Measurements from ENCODE around the gene BFSP1. TPM values are rescaled to one million over a fixed set of nuclear protein-coding genes. Genes with fewer than 3 reads are reported as not detected.

The BFSP1 gene
- total RNA-seq, 2 donors from 2014 or later = 0.52 to 0.99 TPM

DNA sequence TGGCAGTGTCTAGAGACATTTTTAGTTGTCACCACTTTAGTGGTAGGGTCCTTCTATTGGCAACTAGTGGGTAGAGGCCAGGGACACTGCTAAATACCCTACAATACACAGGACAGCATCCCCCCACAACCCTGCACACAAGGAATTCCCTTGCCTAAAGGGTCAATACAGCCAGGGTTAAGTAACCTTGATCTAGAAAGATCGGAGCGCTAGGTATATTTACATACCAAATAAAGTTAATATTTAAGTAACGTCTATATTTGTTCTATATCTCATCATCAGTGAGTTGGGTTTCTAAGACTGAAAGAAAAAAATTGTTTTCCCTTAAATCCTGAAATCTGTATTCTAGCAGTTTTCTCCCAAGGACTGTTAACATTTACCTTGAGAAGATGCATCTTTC is 16.1 kb downstream of the BFSP1 start:
- WGBS, 2 donors = 38 to 39% methylated on average over 3 of the region's 3 CpGs
- no peak for ATAC-seq
- Histone ChIP-seq H3K4me1 (no peaks in the 10 kb centered on the region), H3K27ac (no peak overlapping the region), H3K9me3 (no peaks in the 10 kb centered on the region), H3K4me3 (no peak overlapping the region), H3K36me3 (replicated peaks in 1 of 2; ENCODE audit: insufficient read depth in 1 of 2, low read depth in 2 of 2) (no peaks in the 10 kb centered on the region), H3K27me3 (no peaks in the 10 kb centered on the region)
- TF ChIP-seq CTCF (IDR thresholded peaks at IDR 0.05) (no peak), POLR2A (IDR thresholded peaks at IDR 0.05) (no peak)
- intact Hi-C loops (cut with DNase I) = no loop called here
- DNase-seq = no peak

- no peaks in the 10 kb centered on the region for H3K36me3 ChIP-seq (replicated peaks in 1 of 2; ENCODE audit: insufficient read depth in 1 of 2, low read depth in 2 of 2)
- 95 to 100% methylated on average over 2 of the region's 2 CpGs for WGBS, 2 donors
Observed at GRCh38 chr20:17513939-17514338, 17.2 kb downstream of the BFSP1 start.

DNA sequence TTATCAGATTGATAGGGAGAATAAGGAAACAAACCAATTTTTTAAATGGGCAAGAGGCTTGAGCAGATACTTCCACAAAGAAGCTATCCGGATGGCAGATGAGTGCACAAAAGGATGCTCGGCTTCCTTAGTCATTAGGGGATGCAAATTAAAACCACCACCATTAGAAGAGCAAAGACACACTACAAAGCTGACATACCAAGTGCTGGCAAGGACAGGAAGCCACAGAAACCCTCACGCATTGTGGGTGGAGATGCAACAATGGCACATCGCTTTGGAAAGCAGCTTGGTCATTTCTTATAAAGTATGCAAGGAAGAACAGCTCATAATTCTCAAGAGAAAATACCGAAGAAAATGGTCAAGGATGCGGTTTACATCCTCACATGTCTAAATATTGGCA is 19.8 kb downstream of the BFSP1 start:
- Histone ChIP-seq H3K9me3 (no peaks in the 10 kb centered on the region), H3K27ac (no peak overlapping the region), H3K27me3 (no peaks in the 10 kb centered on the region), H3K36me3 (replicated peaks in 1 of 2; ENCODE audit: insufficient read depth in 1 of 2, low read depth in 2 of 2) (no peaks in the 10 kb centered on the region), H3K4me3 (no peak overlapping the region), H3K4me1 (no peaks in the 10 kb centered on the region)
- TF ChIP-seq CTCF (IDR thresholded peaks at IDR 0.05) (no peak), POLR2A (IDR thresholded peaks at IDR 0.05) (no peak)
- no peak for ATAC-seq
- 77 to 83% methylated on average over 6 of the region's 6 CpGs for WGBS, 2 donors
- intact Hi-C loops (cut with DNase I) = no loop called here
- no peak for DNase-seq

More at GRCh38 chr20:17513939-17514338, 17.2 kb downstream of the BFSP1 start:
- Histone ChIP-seq H3K4me1 (no peaks in the 10 kb centered on the region), H3K4me3 (no peak overlapping the region), H3K27me3 (no peaks in the 10 kb centered on the region), H3K9me3 (no peaks in the 10 kb centered on the region), H3K27ac (no peak overlapping the region)
- DNase-seq (no peak), ATAC-seq (no peak)
- TF ChIP-seq POLR2A (IDR thresholded peaks at IDR 0.05) (no peak), CTCF (IDR thresholded peaks at IDR 0.05) (no peak)
- intact Hi-C loops (cut with DNase I) = no loop called here

DNA sequence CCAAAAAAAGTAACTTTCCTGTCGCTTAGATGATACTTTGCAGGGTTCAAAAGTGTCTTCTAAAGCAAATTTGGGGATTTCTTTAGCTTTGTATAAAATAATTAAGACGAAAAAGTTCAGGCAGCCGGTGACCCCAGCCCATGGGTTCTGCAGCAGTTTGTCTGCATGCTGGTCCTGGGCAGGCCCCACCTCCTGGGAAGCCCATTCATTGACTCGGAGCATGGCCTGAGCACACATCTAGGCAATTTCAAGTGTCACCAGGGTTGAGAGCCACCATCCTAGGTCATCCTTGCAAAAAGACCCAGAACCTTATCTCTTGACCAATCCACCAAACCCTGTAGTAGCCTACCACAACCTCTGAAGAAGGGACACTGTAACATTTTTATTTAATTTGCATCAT is 20.6 kb downstream of the BFSP1 start:
- ATAC-seq (no peak), DNase-seq (no peak)
- H3K27me3 ChIP-seq = no peaks in the 10 kb centered on the region
- intact Hi-C loops (cut with DNase I) = no loop called here
- WGBS, 2 donors = 84 to 85% methylated on average over 4 of the region's 4 CpGs
- peaks cover under 1% of the 10 kb centered on the region for H3K4me1 ChIP-seq
- no peaks in the 10 kb centered on the region for H3K36me3 ChIP-seq (replicated peaks in 1 of 2; ENCODE audit: insufficient read depth in 1 of 2, low read depth in 2 of 2)
- no peaks in the 10 kb centered on the region for H3K9me3 ChIP-seq
- no peak overlapping the region for H3K27ac ChIP-seq
- no peak overlapping the region for H3K4me3 ChIP-seq
- TF ChIP-seq CTCF (IDR thresholded peaks at IDR 0.05) = no peak
- TF ChIP-seq POLR2A (IDR thresholded peaks at IDR 0.05) = no peak

GRCh38 chr20:17508756-17509155 is 22.4 kb downstream of the BFSP1 start:
- intact Hi-C loops (cut with DNase I) = loop anchor here (10.0 kb wide), 1 partner anchor 486 kb away; no protein-coding TSS in a partner anchor

More at GRCh38 chr20:17508756-17509155, 22.4 kb downstream of the BFSP1 start:
- 91 to 97% methylated on average over 13 to 17 of the region's 18 CpGs for WGBS, 2 donors
- TF ChIP-seq POLR2A (IDR thresholded peaks at IDR 0.05) (no peak), CTCF (IDR thresholded peaks at IDR 0.05) (no peak)
- no peak overlapping the region for H3K27ac ChIP-seq
- H3K9me3 ChIP-seq = no peaks in the 10 kb centered on the region
- no peak for DNase-seq
- ATAC-seq = no peak
- no peak overlapping the region for H3K4me3 ChIP-seq
- H3K4me1 ChIP-seq = peaks cover 12% of the 10 kb centered on the region
- no peaks in the 10 kb centered on the region for H3K36me3 ChIP-seq (replicated peaks in 1 of 2; ENCODE audit: insufficient read depth in 1 of 2, low read depth in 2 of 2)
- no peaks in the 10 kb centered on the region for H3K27me3 ChIP-seq
